Psoas muscle (tissue), 8 donors: ENCODE results near the gene ILF3. TPM values are rescaled to one million over a fixed set of nuclear protein-coding genes. Genes with fewer than 3 reads are reported as not detected.

Experiments
- ATAC-seq, 4 donors: fragments of 200-7000 bp; cut with Tn5 transposase; one replicate each; pipeline ENCODE4 v1.9.1; 2020; ENCODE audit warnings: moderate library complexity in 3 of 4, mild to moderate bottlenecking in 2 of 4
- DNase-seq, 2 donors: peaks; one replicate each; pipeline ENCODE4 v3.0.0-alpha.2; 2020
- H3K27ac ChIP-seq: fragments of 200-600 bp; one replicate; pipeline ENCODE4 v1.8.0; 2022
- H3K27me3 ChIP-seq, 3 donors: fragments of 200-600 bp in 1 of 3; one replicate each; pipeline versions ENCODE4 v1.6.1 to v1.8.0; 2013 to 2022; ENCODE audit warnings: low read length in 2 of 3, mild to moderate bottlenecking in 2 of 3, moderate library complexity in 1 of 3; ENCODE audit not compliant: insufficient read depth in 3 of 3
- H3K36me3 ChIP-seq, 2 donors: fragments of 200-600 bp in 1 of 2; one replicate each; pipeline versions ENCODE4 v1.6.1 to v1.8.0; 2013 to 2022; ENCODE audit warnings: low read depth in 1 of 2, mild to moderate bottlenecking in 1 of 2, moderate library complexity in 1 of 2; ENCODE audit not compliant: insufficient read depth in 1 of 2
- H3K4me1 ChIP-seq: fragments of 200-600 bp; one replicate; pipeline ENCODE4 v1.8.0; 2022
- H3K4me3 ChIP-seq: fragments of 200-600 bp; one replicate; pipeline ENCODE4 v1.8.0; 2022; ENCODE audit warnings: mild to moderate bottlenecking
- H3K9me3 ChIP-seq: fragments of 200-600 bp; one replicate; pipeline ENCODE4 v1.8.0; 2022
- WGBS, 3 donors: extraction: QIAGEN DNeasy Blood & Tissue Kit; methylation state at CpG; one replicate each; pipeline versions ENCODE4 v1.1.6 to v1.1.7; 2013; 5-methylcytosine and 5-hydroxymethylcytosine counted together
- intact Hi-C, 2 donors: fragments of 100-400 bp; cut with DNase I; formaldehyde crosslinking; loops; one replicate each; pipeline versions ENCODE4 v1.11.0 to v1.14.2; 2022
- polyA plus RNA-seq, 3 donors: library from polyadenylated mRNA; stranded (reverse); fragments of 200-250 nt; gene quantifications; one replicate each; pipeline ENCODE4 v1.2.3, GENCODE V29; 2013
- total RNA-seq, 4 donors: library from RNA; stranded (reverse); fragmentation: NEBNext Ultra II Directional in 2 of 4; extraction: Animal tissue kit (Norgen Biotek cat#: 25700) in 2 of 4; gene quantifications; one replicate each; pipeline versions ENCODE4 v1.2.1 to v1.2.4, GENCODE V29; 2021 to 2023
- TF ChIP-seq, protein P1 (sequence below): fragments of 200-600 bp; IDR thresholded peaks from one replicate; pipeline ENCODE4 v1.8.0; 2022; ENCODE audit warnings: antibody characterized with exemption
- donor health status: healthy with polysubstance abuse.
- donor health status: DM: no; HTN: no; CAD: no; lungs with moderate emphysema.
- donor health status: Bipolar disorder and iron deficiency.
- donor health status: healthy.
- donor health status: DM: yes; HTN: yes; CAD: no.
- donor health status: DM: no; HTN: no; CAD: no.
- donor health status: DM: no; HTN: no; CAD: no.
- donor health status: DM: yes; HTN: yes; CAD: no.

The ILF3 gene
- total and polyA plus RNA-seq, 7 donors = 70.6 to 189 (median 148) TPM

DNA sequence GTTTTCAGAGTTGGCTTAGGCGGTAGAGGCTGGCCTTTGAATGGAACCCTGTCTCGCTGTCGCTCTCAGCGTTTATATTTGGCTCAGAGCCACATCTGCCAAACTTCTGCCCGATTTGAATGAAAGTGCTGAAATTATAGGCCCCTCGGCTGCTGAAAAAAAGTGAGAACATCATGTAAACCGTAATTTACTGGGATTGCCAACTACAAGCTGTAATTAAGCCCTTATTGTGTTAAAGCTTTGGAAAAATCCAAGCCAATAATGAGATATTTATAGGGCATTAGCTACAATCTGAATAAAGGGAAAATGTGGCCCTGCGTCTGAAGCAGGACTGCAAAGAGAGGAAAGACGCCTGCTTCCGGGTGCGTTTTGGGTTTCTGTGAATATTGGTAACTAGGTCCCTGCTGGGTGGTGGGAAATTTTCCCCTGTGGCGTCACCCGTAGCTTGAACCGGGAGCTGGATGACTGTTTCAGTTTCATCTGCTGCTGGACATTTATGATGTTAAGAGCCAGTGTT, 73.6 kb downstream of the ILF3 start:
- TF ChIP-seq, protein P1, sequence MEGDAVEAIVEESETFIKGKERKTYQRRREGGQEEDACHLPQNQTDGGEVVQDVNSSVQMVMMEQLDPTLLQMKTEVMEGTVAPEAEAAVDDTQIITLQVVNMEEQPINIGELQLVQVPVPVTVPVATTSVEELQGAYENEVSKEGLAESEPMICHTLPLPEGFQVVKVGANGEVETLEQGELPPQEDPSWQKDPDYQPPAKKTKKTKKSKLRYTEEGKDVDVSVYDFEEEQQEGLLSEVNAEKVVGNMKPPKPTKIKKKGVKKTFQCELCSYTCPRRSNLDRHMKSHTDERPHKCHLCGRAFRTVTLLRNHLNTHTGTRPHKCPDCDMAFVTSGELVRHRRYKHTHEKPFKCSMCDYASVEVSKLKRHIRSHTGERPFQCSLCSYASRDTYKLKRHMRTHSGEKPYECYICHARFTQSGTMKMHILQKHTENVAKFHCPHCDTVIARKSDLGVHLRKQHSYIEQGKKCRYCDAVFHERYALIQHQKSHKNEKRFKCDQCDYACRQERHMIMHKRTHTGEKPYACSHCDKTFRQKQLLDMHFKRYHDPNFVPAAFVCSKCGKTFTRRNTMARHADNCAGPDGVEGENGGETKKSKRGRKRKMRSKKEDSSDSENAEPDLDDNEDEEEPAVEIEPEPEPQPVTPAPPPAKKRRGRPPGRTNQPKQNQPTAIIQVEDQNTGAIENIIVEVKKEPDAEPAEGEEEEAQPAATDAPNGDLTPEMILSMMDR = no peak
- WGBS, 3 donors = 69 to 78% (median 73%) methylated on average over 14 of the region's 14 CpGs
- no peaks in the 10 kb centered on the region for H3K9me3 ChIP-seq
- no peak overlapping the region for H3K4me3 ChIP-seq
- ATAC-seq = no peak
- H3K27ac ChIP-seq = no peak overlapping the region
- no peaks in the 10 kb centered on the region for H3K36me3 ChIP-seq
- intact Hi-C loops = no loop called here
- no peak for DNase-seq
- peaks cover 26% of the 10 kb centered on the region for H3K4me1 ChIP-seq
- no peaks in the 10 kb centered on the region for H3K27me3 ChIP-seq

DNA sequence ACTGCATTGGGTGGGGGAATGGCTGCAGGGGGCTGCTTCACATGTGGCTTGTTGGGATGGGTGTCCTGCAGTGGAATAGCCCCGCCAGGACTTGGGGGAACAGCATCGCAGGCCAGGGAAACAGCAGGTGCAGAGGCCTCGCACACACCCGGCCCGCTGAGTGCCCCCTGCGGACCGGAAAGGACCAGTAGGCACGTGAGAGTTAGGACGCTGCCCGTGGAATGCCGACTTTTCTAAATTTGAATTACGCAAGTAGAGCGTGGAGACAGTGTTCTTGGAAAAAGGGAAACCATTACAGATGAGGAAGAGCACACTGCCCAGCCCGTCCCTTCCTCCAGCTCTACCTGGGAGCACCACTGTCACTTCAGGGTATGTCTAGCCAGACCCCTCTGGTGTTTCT, 75.3 kb downstream of the ILF3 start:
- no peak for ATAC-seq
- no peak overlapping the region for H3K27ac ChIP-seq
- 81 to 92% (median 87%) methylated on average over 14 of the region's 14 CpGs for WGBS, 3 donors

DNA sequence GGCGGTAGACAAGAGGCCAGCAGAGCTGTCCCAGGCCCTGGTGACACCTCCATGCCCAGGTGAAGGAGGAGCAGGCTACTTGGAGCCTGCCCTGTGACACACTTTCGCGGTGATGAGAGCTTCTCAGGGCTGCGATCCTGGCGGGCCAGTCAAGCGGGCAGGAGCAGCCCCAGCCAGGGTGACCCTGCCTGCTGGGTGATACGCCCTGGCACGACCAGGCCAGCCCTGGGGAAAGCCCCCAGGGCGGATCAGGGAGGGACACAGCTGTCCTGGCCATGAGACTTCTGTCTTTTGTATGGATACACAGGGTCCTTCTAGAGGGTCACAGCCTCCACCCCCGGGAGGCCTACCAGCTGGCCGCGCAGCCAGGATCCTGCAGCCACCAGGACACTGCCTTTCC, 76.8 kb downstream of the ILF3 start:
- ATAC-seq = peak in 2 of 4 donors; percentile 20 to 29
- intact Hi-C loops = no loop called here

More for the DNA sequence above, 75.3 kb downstream of the ILF3 start:
- DNase-seq = no peak
- H3K9me3 ChIP-seq = no peaks in the 10 kb centered on the region
- no peaks in the 10 kb centered on the region for H3K27me3 ChIP-seq
- H3K4me3 ChIP-seq = no peak overlapping the region
- intact Hi-C loops = no loop called here
- H3K36me3 ChIP-seq = no peaks in the 10 kb centered on the region
- peaks cover 25% of the 10 kb centered on the region for H3K4me1 ChIP-seq
- TF ChIP-seq, protein P1 = no peak

DNA sequence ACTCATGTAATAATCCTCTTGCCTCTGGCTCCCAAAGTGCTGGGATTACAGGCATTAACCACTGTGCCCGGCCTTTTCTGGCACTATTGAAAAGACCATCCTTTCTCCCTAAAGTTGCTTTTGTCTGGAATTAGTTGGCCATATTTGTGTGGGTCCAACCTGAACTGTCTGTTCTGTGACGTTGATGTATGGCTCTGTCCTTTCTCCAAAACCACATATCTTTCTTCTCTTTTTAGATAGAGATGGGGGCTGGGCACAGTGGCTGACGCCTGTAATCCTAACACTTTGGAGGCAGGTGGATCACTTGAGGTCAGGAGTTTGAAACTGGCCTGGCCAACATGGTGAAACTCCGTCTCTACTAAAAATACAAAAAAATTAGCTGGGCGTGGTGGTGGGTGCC, 81.6 kb downstream of the ILF3 start:
- Histone ChIP-seq H3K36me3 (no peaks in the 10 kb centered on the region), H3K27me3 (no peaks in the 10 kb centered on the region), H3K27ac (no peak overlapping the region), H3K9me3 (no peaks in the 10 kb centered on the region), H3K4me1 (peaks cover 8% of the 10 kb centered on the region), H3K4me3 (no peak overlapping the region)
- WGBS, 3 donors = 70 to 87% (median 86%) methylated on average over 5 of the region's 5 CpGs
- intact Hi-C loops = no loop called here
- ATAC-seq (no peak), DNase-seq (no peak)
- TF ChIP-seq, protein P1 = no peak

More for the DNA sequence above, 76.8 kb downstream of the ILF3 start:
- H3K27ac ChIP-seq = no peak overlapping the region
- no peak overlapping the region for H3K4me3 ChIP-seq
- DNase-seq = no peak
- TF ChIP-seq, protein P1 = no peak
- no peaks in the 10 kb centered on the region for H3K9me3 ChIP-seq
- H3K36me3 ChIP-seq = no peaks in the 10 kb centered on the region
- WGBS, 3 donors = 75 to 86% (median 80%) methylated on average over 12 of the region's 12 CpGs
- peaks cover 18% of the 10 kb centered on the region for H3K4me1 ChIP-seq
- no peaks in the 10 kb centered on the region for H3K27me3 ChIP-seq

DNA sequence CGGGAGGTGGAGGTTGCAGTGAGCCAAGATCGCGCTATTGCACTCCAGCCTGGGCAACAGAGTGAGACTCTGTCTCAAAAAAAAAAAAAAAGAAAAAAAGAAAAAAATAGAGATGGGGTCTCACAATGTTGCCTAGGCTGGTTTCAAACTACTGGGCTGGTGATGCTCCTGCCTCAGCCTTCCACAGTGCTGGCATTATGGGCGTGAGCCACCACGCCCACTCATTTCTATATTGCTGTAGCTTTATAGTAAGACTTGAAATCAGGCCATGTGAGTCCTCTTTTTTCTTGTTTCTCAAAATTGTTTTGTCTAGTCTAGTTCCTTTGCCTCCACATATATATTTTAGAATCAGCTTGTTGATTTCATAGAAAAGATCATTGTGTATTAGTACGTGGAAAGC, 82.0 kb downstream of the ILF3 start:
- H3K27ac ChIP-seq = no peak overlapping the region
- no peak overlapping the region for H3K4me3 ChIP-seq
- H3K9me3 ChIP-seq = no peaks in the 10 kb centered on the region
- no peaks in the 10 kb centered on the region for H3K27me3 ChIP-seq
- TF ChIP-seq, protein P1 = no peak
- ATAC-seq = no peak
- WGBS, 3 donors = 90 to 95% (median 93%) methylated on average over 6 of the region's 6 CpGs
- DNase-seq = no peak
- H3K36me3 ChIP-seq = no peaks in the 10 kb centered on the region
- peaks cover 5% of the 10 kb centered on the region for H3K4me1 ChIP-seq
- intact Hi-C loops = no loop called here
